ENCODE measurements around the gene CDK15. TPM values are rescaled to one million over a fixed set of nuclear protein-coding genes. Genes with fewer than 3 reads are reported as not detected.

CDK15 gene
- total and polyA plus RNA-seq, 2 experiments from 2014 or later, result 0.27 TPM; not detected in 1

- Histone ChIP-seq H3K36me3 (ENCODE audit: insufficient read depth) (no peaks in the 10 kb centered on the region), H2AFZ (no peak overlapping the region), H3K9me2 (ENCODE audit: insufficient read depth) (no peaks in the 10 kb centered on the region), H3K4me2 (no peak overlapping the region), H3K27me3 (ENCODE audit: insufficient read depth) (no peaks in the 10 kb centered on the region), H3K4me3 (no peak overlapping the region), H4K20me1 (replicated peaks; ENCODE audit: insufficient read depth) (no peaks in the 10 kb centered on the region), H3K27ac (ENCODE audit: low read depth) (no peak overlapping the region), H3K79me2 (replicated peaks; ENCODE audit: insufficient read depth) (no peaks in the 10 kb centered on the region), H3K4me1 (ENCODE audit: insufficient read depth) (no peaks in the 10 kb centered on the region), H3F3A (replicated peaks; ENCODE audit: low read depth) (no peaks in the 10 kb centered on the region)
- H3K9me3 Mint-ChIP-seq, result 0 out of 3 replicates have a peak, but pooled peaks cover 2% of the 10 kb centered on the region
- DNase-seq (ENCODE audit: low spot score) (no peak), ATAC-seq (no peak)
- TF ChIP-seq JUNB (IDR thresholded peaks at IDR 0.05; ENCODE audit: unreplicated experiment) (no peak), EZH2phosphoT487 (IDR thresholded peaks at IDR 0.05; ENCODE audit: unreplicated experiment) (no peak), EZH2 (IDR thresholded peaks at IDR 0.05; ENCODE audit: low read depth, unreplicated experiment) (no peak), CREB1 (CRISPR knock-in tag; IDR thresholded peaks at IDR 0.05; ENCODE audit: low read depth) (no peak), NANOG (IDR thresholded peaks at IDR 0.05; ENCODE audit: borderline replicate concordance) (no peak), STAT1 (IDR thresholded peaks at IDR 0.05; ENCODE audit: unreplicated experiment) (no peak), ZNF331 (CRISPR knock-in tag; IDR thresholded peaks at IDR 0.05; ENCODE audit: low read depth) (no peak), ETS1 (IDR thresholded peaks at IDR 0.05) (no peak), ZNF114 (CRISPR knock-in tag; IDR thresholded peaks at IDR 0.05) (no peak), CTCF (conservative IDR thresholded peaks at IDR 0.05; ENCODE audit: low read depth in 2 of 2) (no peak), POLR2AphosphoS5 (IDR thresholded peaks at IDR 0.05; ENCODE audit: low read depth) (no peak)
- TF ChIP-seq, protein P1, sequence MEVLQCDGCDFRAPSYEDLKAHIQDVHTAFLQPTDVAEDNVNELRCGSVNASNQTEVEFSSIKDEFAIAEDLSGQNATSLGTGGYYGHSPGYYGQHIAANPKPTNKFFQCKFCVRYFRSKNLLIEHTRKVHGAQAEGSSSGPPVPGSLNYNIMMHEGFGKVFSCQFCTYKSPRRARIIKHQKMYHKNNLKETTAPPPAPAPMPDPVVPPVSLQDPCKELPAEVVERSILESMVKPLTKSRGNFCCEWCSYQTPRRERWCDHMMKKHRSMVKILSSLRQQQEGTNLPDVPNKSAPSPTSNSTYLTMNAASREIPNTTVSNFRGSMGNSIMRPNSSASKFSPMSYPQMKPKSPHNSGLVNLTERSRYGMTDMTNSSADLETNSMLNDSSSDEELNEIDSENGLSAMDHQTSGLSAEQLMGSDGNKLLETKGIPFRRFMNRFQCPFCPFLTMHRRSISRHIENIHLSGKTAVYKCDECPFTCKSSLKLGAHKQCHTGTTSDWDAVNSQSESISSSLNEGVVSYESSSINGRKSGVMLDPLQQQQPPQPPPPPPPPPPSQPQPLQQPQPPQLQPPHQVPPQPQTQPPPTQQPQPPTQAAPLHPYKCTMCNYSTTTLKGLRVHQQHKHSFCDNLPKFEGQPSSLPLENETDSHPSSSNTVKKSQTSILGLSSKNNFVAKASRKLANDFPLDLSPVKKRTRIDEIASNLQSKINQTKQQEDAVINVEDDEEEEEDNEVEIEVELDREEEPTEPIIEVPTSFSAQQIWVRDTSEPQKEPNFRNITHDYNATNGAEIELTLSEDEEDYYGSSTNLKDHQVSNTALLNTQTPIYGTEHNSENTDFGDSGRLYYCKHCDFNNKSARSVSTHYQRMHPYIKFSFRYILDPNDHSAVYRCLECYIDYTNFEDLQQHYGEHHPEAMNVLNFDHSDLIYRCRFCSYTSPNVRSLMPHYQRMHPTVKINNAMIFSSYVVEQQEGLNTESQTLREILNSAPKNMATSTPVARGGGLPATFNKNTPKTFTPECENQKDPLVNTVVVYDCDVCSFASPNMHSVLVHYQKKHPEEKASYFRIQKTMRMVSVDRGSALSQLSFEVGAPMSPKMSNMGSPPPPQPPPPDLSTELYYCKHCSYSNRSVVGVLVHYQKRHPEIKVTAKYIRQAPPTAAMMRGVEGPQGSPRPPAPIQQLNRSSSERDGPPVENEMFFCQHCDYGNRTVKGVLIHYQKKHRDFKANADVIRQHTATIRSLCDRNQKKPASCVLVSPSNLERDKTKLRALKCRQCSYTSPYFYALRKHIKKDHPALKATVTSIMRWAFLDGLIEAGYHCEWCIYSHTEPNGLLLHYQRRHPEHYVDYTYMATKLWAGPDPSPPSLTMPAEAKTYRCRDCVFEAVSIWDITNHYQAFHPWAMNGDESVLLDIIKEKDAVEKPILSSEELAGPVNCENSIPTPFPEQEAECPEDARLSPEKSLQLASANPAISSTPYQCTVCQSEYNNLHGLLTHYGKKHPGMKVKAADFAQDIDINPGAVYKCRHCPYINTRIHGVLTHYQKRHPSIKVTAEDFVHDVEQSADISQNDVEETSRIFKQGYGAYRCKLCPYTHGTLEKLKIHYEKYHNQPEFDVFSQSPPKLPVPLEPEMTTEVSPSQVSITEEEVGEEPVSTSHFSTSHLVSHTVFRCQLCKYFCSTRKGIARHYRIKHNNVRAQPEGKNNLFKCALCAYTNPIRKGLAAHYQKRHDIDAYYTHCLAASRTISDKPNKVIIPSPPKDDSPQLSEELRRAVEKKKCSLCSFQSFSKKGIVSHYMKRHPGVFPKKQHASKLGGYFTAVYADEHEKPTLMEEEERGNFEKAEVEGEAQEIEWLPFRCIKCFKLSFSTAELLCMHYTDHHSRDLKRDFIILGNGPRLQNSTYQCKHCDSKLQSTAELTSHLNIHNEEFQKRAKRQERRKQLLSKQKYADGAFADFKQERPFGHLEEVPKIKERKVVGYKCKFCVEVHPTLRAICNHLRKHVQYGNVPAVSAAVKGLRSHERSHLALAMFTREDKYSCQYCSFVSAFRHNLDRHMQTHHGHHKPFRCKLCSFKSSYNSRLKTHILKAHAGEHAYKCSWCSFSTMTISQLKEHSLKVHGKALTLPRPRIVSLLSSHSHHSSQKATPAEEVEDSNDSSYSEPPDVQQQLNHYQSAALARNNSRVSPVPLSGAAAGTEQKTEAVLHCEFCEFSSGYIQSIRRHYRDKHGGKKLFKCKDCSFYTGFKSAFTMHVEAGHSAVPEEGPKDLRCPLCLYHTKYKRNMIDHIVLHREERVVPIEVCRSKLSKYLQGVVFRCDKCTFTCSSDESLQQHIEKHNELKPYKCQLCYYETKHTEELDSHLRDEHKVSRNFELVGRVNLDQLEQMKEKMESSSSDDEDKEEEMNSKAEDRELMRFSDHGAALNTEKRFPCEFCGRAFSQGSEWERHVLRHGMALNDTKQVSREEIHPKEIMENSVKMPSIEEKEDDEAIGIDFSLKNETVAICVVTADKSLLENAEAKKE (CRISPR knock-in tag; IDR thresholded peaks at IDR 0.05), result no peak
- TF ChIP-seq, protein P2, sequence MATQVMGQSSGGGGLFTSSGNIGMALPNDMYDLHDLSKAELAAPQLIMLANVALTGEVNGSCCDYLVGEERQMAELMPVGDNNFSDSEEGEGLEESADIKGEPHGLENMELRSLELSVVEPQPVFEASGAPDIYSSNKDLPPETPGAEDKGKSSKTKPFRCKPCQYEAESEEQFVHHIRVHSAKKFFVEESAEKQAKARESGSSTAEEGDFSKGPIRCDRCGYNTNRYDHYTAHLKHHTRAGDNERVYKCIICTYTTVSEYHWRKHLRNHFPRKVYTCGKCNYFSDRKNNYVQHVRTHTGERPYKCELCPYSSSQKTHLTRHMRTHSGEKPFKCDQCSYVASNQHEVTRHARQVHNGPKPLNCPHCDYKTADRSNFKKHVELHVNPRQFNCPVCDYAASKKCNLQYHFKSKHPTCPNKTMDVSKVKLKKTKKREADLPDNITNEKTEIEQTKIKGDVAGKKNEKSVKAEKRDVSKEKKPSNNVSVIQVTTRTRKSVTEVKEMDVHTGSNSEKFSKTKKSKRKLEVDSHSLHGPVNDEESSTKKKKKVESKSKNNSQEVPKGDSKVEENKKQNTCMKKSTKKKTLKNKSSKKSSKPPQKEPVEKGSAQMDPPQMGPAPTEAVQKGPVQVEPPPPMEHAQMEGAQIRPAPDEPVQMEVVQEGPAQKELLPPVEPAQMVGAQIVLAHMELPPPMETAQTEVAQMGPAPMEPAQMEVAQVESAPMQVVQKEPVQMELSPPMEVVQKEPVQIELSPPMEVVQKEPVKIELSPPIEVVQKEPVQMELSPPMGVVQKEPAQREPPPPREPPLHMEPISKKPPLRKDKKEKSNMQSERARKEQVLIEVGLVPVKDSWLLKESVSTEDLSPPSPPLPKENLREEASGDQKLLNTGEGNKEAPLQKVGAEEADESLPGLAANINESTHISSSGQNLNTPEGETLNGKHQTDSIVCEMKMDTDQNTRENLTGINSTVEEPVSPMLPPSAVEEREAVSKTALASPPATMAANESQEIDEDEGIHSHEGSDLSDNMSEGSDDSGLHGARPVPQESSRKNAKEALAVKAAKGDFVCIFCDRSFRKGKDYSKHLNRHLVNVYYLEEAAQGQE (IDR thresholded peaks at IDR 0.05; ENCODE audit: unreplicated experiment), result no peak
- H3K36me3 Mint-ChIP-seq (ENCODE audit: low read depth), result no peaks in the 10 kb centered on the region
- H3K4me1 Mint-ChIP-seq, result no peaks in the 10 kb centered on the region
- H3K27ac Mint-ChIP-seq, result no peak overlapping the region
- no peaks in the 10 kb centered on the region for H3K27me3 Mint-ChIP-seq (ENCODE audit: insufficient read depth, low read depth, poor library complexity)
- H3K4me3 Mint-ChIP-seq, result no peak overlapping the region
Measured at GRCh38 chr2:201797175-201797840, 9.0 kb upstream of the CDK15 start.
